ENCODE data around the gene MED13L.

The MED13L gene

GRCh38 chr12:116213014-116213413 lies 64.5 kb downstream of the MED13L start:
- no peaks in the 10 kb centered on the region for H3K27me3 ChIP-seq (ENCODE audit: control insufficient read depth, insufficient read depth, low read length)
- no peak overlapping the region for H3K27ac ChIP-seq (ENCODE audit: low read length)
- H3K36me3 ChIP-seq (ENCODE audit: control insufficient read depth, insufficient read depth, low read length): no peaks in the 10 kb centered on the region
- WGBS (ENCODE audit: insufficient coverage, insufficient read length): no CpG with 5 or more reads among the region's 4 CpGs
- H3K4me3 ChIP-seq (ENCODE audit: low read length): no peak overlapping the region
- H3K9me3 ChIP-seq (ENCODE audit: control insufficient read depth, insufficient read depth, low read length): no peaks in the 10 kb centered on the region
- no peak for DNase-seq (ENCODE audit: low read depth, low spot score)
- H3K4me1 ChIP-seq (ENCODE audit: control insufficient read depth, insufficient read depth, low read length): no peaks in the 10 kb centered on the region

- no peak overlapping the region for H3K27ac ChIP-seq (ENCODE audit: low read length)
- no CpG with 5 or more reads among the region's 4 CpGs for WGBS (ENCODE audit: insufficient coverage, insufficient read length)
Measured at GRCh38 chr12:116210762-116211161, 66.7 kb downstream of the MED13L start.

GRCh38 chr12:116210131-116210530 lies 67.4 kb downstream of the MED13L start:
- Histone ChIP-seq H3K36me3 (ENCODE audit: control insufficient read depth, insufficient read depth, low read length) (no peaks in the 10 kb centered on the region), H3K27ac (ENCODE audit: low read length) (no peak overlapping the region), H3K4me1 (ENCODE audit: control insufficient read depth, insufficient read depth, low read length) (no peaks in the 10 kb centered on the region), H3K27me3 (ENCODE audit: control insufficient read depth, insufficient read depth, low read length) (no peaks in the 10 kb centered on the region), H3K4me3 (ENCODE audit: low read length) (no peak overlapping the region), H3K9me3 (ENCODE audit: control insufficient read depth, insufficient read depth, low read length) (no peaks in the 10 kb centered on the region)
- no peak for DNase-seq (ENCODE audit: low read depth, low spot score)
- no CpG with 5 or more reads among the region's 5 CpGs for WGBS (ENCODE audit: insufficient coverage, insufficient read length)

More at GRCh38 chr12:116210762-116211161, 66.7 kb downstream of the MED13L start:
- Histone ChIP-seq H3K4me1 (ENCODE audit: control insufficient read depth, insufficient read depth, low read length) (no peaks in the 10 kb centered on the region), H3K4me3 (ENCODE audit: low read length) (no peak overlapping the region), H3K27me3 (ENCODE audit: control insufficient read depth, insufficient read depth, low read length) (no peaks in the 10 kb centered on the region), H3K36me3 (ENCODE audit: control insufficient read depth, insufficient read depth, low read length) (no peaks in the 10 kb centered on the region), H3K9me3 (ENCODE audit: control insufficient read depth, insufficient read depth, low read length) (no peaks in the 10 kb centered on the region)
- no peak for DNase-seq (ENCODE audit: low read depth, low spot score)

- WGBS (ENCODE audit: insufficient coverage, insufficient read length): no CpG with 5 or more reads among the region's 2 CpGs
- no peaks in the 10 kb centered on the region for H3K27me3 ChIP-seq (ENCODE audit: control insufficient read depth, insufficient read depth, low read length)
- H3K4me3 ChIP-seq (ENCODE audit: low read length): no peak overlapping the region
- no peaks in the 10 kb centered on the region for H3K9me3 ChIP-seq (ENCODE audit: control insufficient read depth, insufficient read depth, low read length)
- H3K4me1 ChIP-seq (ENCODE audit: control insufficient read depth, insufficient read depth, low read length): no peaks in the 10 kb centered on the region
- no peak overlapping the region for H3K27ac ChIP-seq (ENCODE audit: low read length)
- no peaks in the 10 kb centered on the region for H3K36me3 ChIP-seq (ENCODE audit: control insufficient read depth, insufficient read depth, low read length)
- DNase-seq (ENCODE audit: low read depth, low spot score): no peak
Measured at GRCh38 chr12:116209503-116209902, 68.0 kb downstream of the MED13L start.

DNA sequence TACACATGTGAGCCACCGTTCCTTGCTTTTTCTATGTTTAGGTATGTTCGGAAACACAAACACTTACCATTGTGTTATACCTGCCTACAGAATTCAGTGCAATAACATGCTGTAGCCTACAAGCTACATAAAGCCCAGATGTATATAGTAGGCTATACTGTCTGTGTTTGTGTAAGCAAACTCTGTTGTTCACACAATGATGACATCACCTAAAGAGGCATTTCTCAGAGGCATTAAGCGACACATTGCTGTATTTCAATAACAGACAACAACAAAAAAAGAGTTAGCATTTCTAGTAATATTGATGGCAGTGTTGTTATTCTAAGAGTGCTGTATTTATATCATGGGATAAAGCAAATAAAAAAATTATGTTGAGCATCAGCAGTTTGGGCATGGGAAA lies 70.2 kb downstream of the MED13L start:
- H3K4me3 ChIP-seq (ENCODE audit: low read length): no peak overlapping the region
- H3K4me1 ChIP-seq (ENCODE audit: control insufficient read depth, insufficient read depth, low read length): no peaks in the 10 kb centered on the region
- H3K27me3 ChIP-seq (ENCODE audit: control insufficient read depth, insufficient read depth, low read length): no peaks in the 10 kb centered on the region
- no peak overlapping the region for H3K27ac ChIP-seq (ENCODE audit: low read length)
- DNase-seq (ENCODE audit: low read depth, low spot score): no peak
- no peaks in the 10 kb centered on the region for H3K9me3 ChIP-seq (ENCODE audit: control insufficient read depth, insufficient read depth, low read length)
- no CpG with 5 or more reads among the region's 3 CpGs for WGBS (ENCODE audit: insufficient coverage, insufficient read length)
- no peaks in the 10 kb centered on the region for H3K36me3 ChIP-seq (ENCODE audit: control insufficient read depth, insufficient read depth, low read length)

- Histone ChIP-seq H3K4me3 (ENCODE audit: low read length) (no peak overlapping the region), H3K27ac (ENCODE audit: low read length) (no peak overlapping the region), H3K4me1 (ENCODE audit: control insufficient read depth, insufficient read depth, low read length) (no peaks in the 10 kb centered on the region), H3K27me3 (ENCODE audit: control insufficient read depth, insufficient read depth, low read length) (no peaks in the 10 kb centered on the region), H3K9me3 (ENCODE audit: control insufficient read depth, insufficient read depth, low read length) (no peaks in the 10 kb centered on the region), H3K36me3 (ENCODE audit: control insufficient read depth, insufficient read depth, low read length) (no peaks in the 10 kb centered on the region)
- WGBS (ENCODE audit: insufficient coverage, insufficient read length): no CpG with 5 or more reads among the region's 3 CpGs
- DNase-seq (ENCODE audit: low read depth, low spot score): no peak
Measured at GRCh38 chr12:116206828-116207227, 70.7 kb downstream of the MED13L start.

GRCh38 chr12:116204785-116205184 lies 72.7 kb downstream of the MED13L start:
- H3K27me3 ChIP-seq (ENCODE audit: control insufficient read depth, insufficient read depth, low read length): no peaks in the 10 kb centered on the region
- no peak for DNase-seq (ENCODE audit: low read depth, low spot score)
- no peaks in the 10 kb centered on the region for H3K4me1 ChIP-seq (ENCODE audit: control insufficient read depth, insufficient read depth, low read length)
- H3K36me3 ChIP-seq (ENCODE audit: control insufficient read depth, insufficient read depth, low read length): no peaks in the 10 kb centered on the region
- H3K4me3 ChIP-seq (ENCODE audit: low read length): no peak overlapping the region
- H3K9me3 ChIP-seq (ENCODE audit: control insufficient read depth, insufficient read depth, low read length): no peaks in the 10 kb centered on the region
- WGBS (ENCODE audit: insufficient coverage, insufficient read length): no CpG with 5 or more reads among the region's 3 CpGs
- H3K27ac ChIP-seq (ENCODE audit: low read length): no peak overlapping the region

- H3K4me3 ChIP-seq (ENCODE audit: low read length): no peak overlapping the region
- no peak for DNase-seq (ENCODE audit: low read depth, low spot score)
- no peaks in the 10 kb centered on the region for H3K27me3 ChIP-seq (ENCODE audit: control insufficient read depth, insufficient read depth, low read length)
- no peaks in the 10 kb centered on the region for H3K4me1 ChIP-seq (ENCODE audit: control insufficient read depth, insufficient read depth, low read length)
- WGBS (ENCODE audit: insufficient coverage, insufficient read length): no CpG with 5 or more reads among the region's 4 CpGs
- H3K27ac ChIP-seq (ENCODE audit: low read length): no peak overlapping the region
- H3K9me3 ChIP-seq (ENCODE audit: control insufficient read depth, insufficient read depth, low read length): no peaks in the 10 kb centered on the region
- H3K36me3 ChIP-seq (ENCODE audit: control insufficient read depth, insufficient read depth, low read length): no peaks in the 10 kb centered on the region
Measured at GRCh38 chr12:116204169-116204568, 73.3 kb downstream of the MED13L start.

DNA sequence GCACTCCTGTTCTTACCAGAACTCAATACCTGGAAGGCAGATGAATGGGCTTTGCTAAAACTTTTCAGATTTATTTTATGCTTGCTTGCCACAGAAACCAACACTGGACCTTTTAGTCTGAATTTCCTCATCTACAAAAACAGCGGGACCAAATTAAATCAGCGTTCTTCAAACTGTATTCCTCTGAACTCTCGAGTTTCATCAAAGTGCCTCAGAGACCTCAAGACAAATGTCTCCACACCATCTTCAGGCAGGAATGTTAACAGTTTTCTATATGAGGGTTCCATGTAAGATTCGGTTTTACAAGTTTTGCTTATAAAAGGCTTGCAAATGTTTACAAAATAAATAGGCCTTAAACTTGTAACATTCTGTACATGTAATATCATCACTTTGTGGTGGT lies 74.6 kb downstream of the MED13L start:
- H3K4me1 ChIP-seq (ENCODE audit: control insufficient read depth, insufficient read depth, low read length): no peaks in the 10 kb centered on the region
- no peak overlapping the region for H3K4me3 ChIP-seq (ENCODE audit: low read length)
- no peaks in the 10 kb centered on the region for H3K36me3 ChIP-seq (ENCODE audit: control insufficient read depth, insufficient read depth, low read length)
- no peaks in the 10 kb centered on the region for H3K27me3 ChIP-seq (ENCODE audit: control insufficient read depth, insufficient read depth, low read length)
- DNase-seq (ENCODE audit: low read depth, low spot score): no peak
- no CpG with 5 or more reads among the region's 4 CpGs for WGBS (ENCODE audit: insufficient coverage, insufficient read length)
- no peaks in the 10 kb centered on the region for H3K9me3 ChIP-seq (ENCODE audit: control insufficient read depth, insufficient read depth, low read length)
- H3K27ac ChIP-seq (ENCODE audit: low read length): no peak overlapping the region

- WGBS (ENCODE audit: insufficient coverage, insufficient read length): no CpG with 5 or more reads among the region's 4 CpGs
- H3K27ac ChIP-seq (ENCODE audit: low read length): no peak overlapping the region
Measured at GRCh38 chr12:116202433-116202832, 75.1 kb downstream of the MED13L start.

DNA sequence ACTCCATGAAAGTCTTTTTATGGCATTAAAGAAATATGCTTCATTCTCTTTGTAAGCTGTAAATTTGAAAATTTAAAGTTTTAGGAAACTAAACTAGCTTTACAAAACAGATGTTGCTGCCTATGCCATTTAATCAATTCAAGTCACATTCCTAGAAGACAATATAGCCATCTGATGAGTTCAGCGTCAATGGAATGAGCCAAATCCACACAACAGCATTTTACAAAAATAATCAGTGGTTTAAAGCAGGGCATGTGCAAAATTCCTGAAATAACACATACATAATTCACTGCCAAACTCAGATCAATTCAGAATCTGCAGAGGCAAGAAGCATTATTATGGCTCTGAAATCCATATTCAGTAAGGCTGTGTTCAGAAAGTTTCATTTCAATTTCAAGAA lies 75.6 kb downstream of the MED13L start:
- H3K27ac ChIP-seq (ENCODE audit: low read length): no peak overlapping the region
- H3K4me3 ChIP-seq (ENCODE audit: low read length): no peak overlapping the region
- H3K9me3 ChIP-seq (ENCODE audit: control insufficient read depth, insufficient read depth, low read length): no peaks in the 10 kb centered on the region
- H3K27me3 ChIP-seq (ENCODE audit: control insufficient read depth, insufficient read depth, low read length): no peaks in the 10 kb centered on the region
- WGBS (ENCODE audit: insufficient coverage, insufficient read length): no CpG with 5 or more reads among the region's 1 CpG
- H3K4me1 ChIP-seq (ENCODE audit: control insufficient read depth, insufficient read depth, low read length): no peaks in the 10 kb centered on the region
- DNase-seq (ENCODE audit: low read depth, low spot score): no peak
- no peaks in the 10 kb centered on the region for H3K36me3 ChIP-seq (ENCODE audit: control insufficient read depth, insufficient read depth, low read length)

More at GRCh38 chr12:116202433-116202832, 75.1 kb downstream of the MED13L start:
- no peak for DNase-seq (ENCODE audit: low read depth, low spot score)
- Histone ChIP-seq H3K9me3 (ENCODE audit: control insufficient read depth, insufficient read depth, low read length) (no peaks in the 10 kb centered on the region), H3K4me1 (ENCODE audit: control insufficient read depth, insufficient read depth, low read length) (no peaks in the 10 kb centered on the region), H3K27me3 (ENCODE audit: control insufficient read depth, insufficient read depth, low read length) (no peaks in the 10 kb centered on the region), H3K36me3 (ENCODE audit: control insufficient read depth, insufficient read depth, low read length) (no peaks in the 10 kb centered on the region), H3K4me3 (ENCODE audit: low read length) (no peak overlapping the region)

Measured in iPS DF 6.9 (cell line).